ENCODE results near the gene SH2D6.

The SH2D6 gene

GRCh38 chr2:85448461-85449213 is 30.1 kb downstream of the SH2D6 start:
- TF ChIP-seq POLR2AphosphoS5 (IDR thresholded peaks at IDR 0.05; ENCODE audit: low read depth, low read length): no peak
- no peak for TF ChIP-seq TAF1 (IDR thresholded peaks at IDR 0.05; ENCODE audit: borderline replicate concordance, insufficient read depth, low read length)
- TF ChIP-seq FOXP2 (optimal IDR thresholded peaks at IDR 0.05; ENCODE audit: borderline replicate concordance, extremely low read depth, extremely low read length, insufficient read depth): no peak
- TF ChIP-seq SIN3A (IDR thresholded peaks at IDR 0.05; ENCODE audit: borderline replicate concordance, insufficient read depth, low read length): no peak
- TF ChIP-seq REST (IDR thresholded peaks at IDR 0.05; ENCODE audit: insufficient read depth in 1 of 2, low read depth in 2 of 2, low read length in 2 of 2): no peak

GRCh38 chr2:85449214-85449588 is 30.7 kb downstream of the SH2D6 start:
- TF ChIP-seq SIN3A (IDR thresholded peaks at IDR 0.05; ENCODE audit: borderline replicate concordance, insufficient read depth, low read length) (no peak), REST (IDR thresholded peaks at IDR 0.05; ENCODE audit: insufficient read depth in 1 of 2, low read depth in 2 of 2, low read length in 2 of 2) (no peak), TAF1 (IDR thresholded peaks at IDR 0.05; ENCODE audit: borderline replicate concordance, insufficient read depth, low read length) (no peak), FOXP2 (optimal IDR thresholded peaks at IDR 0.05; ENCODE audit: borderline replicate concordance, extremely low read depth, extremely low read length, insufficient read depth) (no peak), POLR2AphosphoS5 (IDR thresholded peaks at IDR 0.05; ENCODE audit: low read depth, low read length) (no peak)

- TF ChIP-seq POLR2AphosphoS5 (IDR thresholded peaks at IDR 0.05; ENCODE audit: low read depth, low read length) (no peak), FOXP2 (optimal IDR thresholded peaks at IDR 0.05; ENCODE audit: borderline replicate concordance, extremely low read depth, extremely low read length, insufficient read depth) (no peak), REST (IDR thresholded peaks at IDR 0.05; ENCODE audit: insufficient read depth in 1 of 2, low read depth in 2 of 2, low read length in 2 of 2) (no peak), SIN3A (IDR thresholded peaks at IDR 0.05; ENCODE audit: borderline replicate concordance, insufficient read depth, low read length) (no peak), TAF1 (IDR thresholded peaks at IDR 0.05; ENCODE audit: borderline replicate concordance, insufficient read depth, low read length) (no peak)
Measured at GRCh38 chr2:85452237-85452636, 33.7 kb downstream of the SH2D6 start.

GRCh38 chr2:85453571-85453970 is 35.1 kb downstream of the SH2D6 start:
- no peak for TF ChIP-seq REST (IDR thresholded peaks at IDR 0.05; ENCODE audit: insufficient read depth in 1 of 2, low read depth in 2 of 2, low read length in 2 of 2)

GRCh38 chr2:85455552-85456090 is 37.1 kb downstream of the SH2D6 start:
- TF ChIP-seq TAF1 (IDR thresholded peaks at IDR 0.05; ENCODE audit: borderline replicate concordance, insufficient read depth, low read length) (no peak), REST (IDR thresholded peaks at IDR 0.05; ENCODE audit: insufficient read depth in 1 of 2, low read depth in 2 of 2, low read length in 2 of 2) (no peak), POLR2AphosphoS5 (IDR thresholded peaks at IDR 0.05; ENCODE audit: low read depth, low read length) (no peak), SIN3A (IDR thresholded peaks at IDR 0.05; ENCODE audit: borderline replicate concordance, insufficient read depth, low read length) (no peak), FOXP2 (optimal IDR thresholded peaks at IDR 0.05; ENCODE audit: borderline replicate concordance, extremely low read depth, extremely low read length, insufficient read depth) (no peak)

All from PFSK-1 (cell line).